AG10803 (cell line): ENCODE results near the gene AARS2.

Source experiments
- DNase-seq: peaks from one replicate; pipeline ENCODE4 v3.0.0; 2010; ENCODE audit warnings: low read depth
- H3K4me3 ChIP-seq: 2 replicates; pipeline ENCODE4 v1.5.1; 2011; ENCODE audit warnings: mild to moderate bottlenecking, low read length, control low read depth
- CTCF ChIP-seq: conservative IDR thresholded peaks from 2 replicates; pipeline ENCODE4 v1.5.1; 2011; ENCODE audit warnings: mild to moderate bottlenecking, low read length, control low read depth, inconsistent platforms

AARS2 gene

GRCh38 chr6:44255105-44255808 lies 57.9 kb downstream of the AARS2 start:
- TF ChIP-seq CTCF: no peak
- no peak overlapping the region for H3K4me3 ChIP-seq
- DNase-seq: no peak

- no peak overlapping the region for H3K4me3 ChIP-seq
- DNase-seq: no peak
- TF ChIP-seq CTCF: no peak
These were observed 58.7 kb downstream of the AARS2 start for GRCh38 chr6:44254191-44255104.

GRCh38 chr6:44253307-44254101 lies 59.6 kb downstream of the AARS2 start:
- no peak overlapping the region for H3K4me3 ChIP-seq
- no peak for DNase-seq
- TF ChIP-seq CTCF: peak; percentile 56

- H3K4me3 ChIP-seq: no peak overlapping the region
- no peak for TF ChIP-seq CTCF
- DNase-seq: no peak
These were observed 61.3 kb downstream of the AARS2 start for GRCh38 chr6:44251576-44252524.

- H3K4me3 ChIP-seq: no peak overlapping the region
- no peak for DNase-seq
- no peak for TF ChIP-seq CTCF
These were observed 62.4 kb downstream of the AARS2 start for GRCh38 chr6:44250718-44251123.

GRCh38 chr6:44250067-44250717 lies 63.0 kb downstream of the AARS2 start:
- H3K4me3 ChIP-seq: no peak overlapping the region
- DNase-seq: no peak
- no peak for TF ChIP-seq CTCF
